Peyer's patch (tissue), 4 donors: ENCODE data around the gene MIA2.

Experiments used
- POLR2A ChIP-seq, 2 donors: fragments of 450-650 bp; IDR thresholded peaks; one replicate each; pipeline ENCODE4 v1.5.1; 2017; ENCODE audit warnings: antibody characterized with exemption in 2 of 2, mild to moderate bottlenecking in 2 of 2, moderate library complexity in 2 of 2
- TF ChIP-seq, protein P1 (sequence below), 6 experiments: fragments of 450-650 bp in 4 of 6; fragments of 200-600 bp in 2 of 6; sonication (generic) in 1 of 6; IDR thresholded peaks; one replicate each; pipeline ENCODE4 v1.5.1; 2017 to 2019; ENCODE audit warnings: antibody characterized with exemption in 6 of 6, mild to moderate bottlenecking in 3 of 6, moderate library complexity in 1 of 6

DNA sequence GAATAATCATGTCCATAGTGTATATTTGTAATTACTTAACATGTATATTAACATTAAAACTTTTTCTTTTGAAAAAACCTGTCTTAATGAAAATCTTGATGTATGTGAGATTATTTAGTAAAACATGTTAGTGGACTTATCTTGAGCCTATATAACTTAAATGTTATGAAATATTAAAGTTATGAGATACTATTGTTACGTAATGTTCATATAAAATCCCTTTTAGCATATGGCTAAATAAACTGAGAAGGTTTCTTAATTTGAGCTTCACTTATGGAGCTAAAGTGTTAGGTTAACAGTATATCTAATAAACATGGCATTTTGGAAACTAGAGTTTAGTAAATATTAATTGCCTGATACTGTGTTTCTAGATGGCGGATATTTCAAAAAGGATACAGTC lies 59.9 kb downstream of the MIA2 start:
- TF ChIP-seq, protein P1, sequence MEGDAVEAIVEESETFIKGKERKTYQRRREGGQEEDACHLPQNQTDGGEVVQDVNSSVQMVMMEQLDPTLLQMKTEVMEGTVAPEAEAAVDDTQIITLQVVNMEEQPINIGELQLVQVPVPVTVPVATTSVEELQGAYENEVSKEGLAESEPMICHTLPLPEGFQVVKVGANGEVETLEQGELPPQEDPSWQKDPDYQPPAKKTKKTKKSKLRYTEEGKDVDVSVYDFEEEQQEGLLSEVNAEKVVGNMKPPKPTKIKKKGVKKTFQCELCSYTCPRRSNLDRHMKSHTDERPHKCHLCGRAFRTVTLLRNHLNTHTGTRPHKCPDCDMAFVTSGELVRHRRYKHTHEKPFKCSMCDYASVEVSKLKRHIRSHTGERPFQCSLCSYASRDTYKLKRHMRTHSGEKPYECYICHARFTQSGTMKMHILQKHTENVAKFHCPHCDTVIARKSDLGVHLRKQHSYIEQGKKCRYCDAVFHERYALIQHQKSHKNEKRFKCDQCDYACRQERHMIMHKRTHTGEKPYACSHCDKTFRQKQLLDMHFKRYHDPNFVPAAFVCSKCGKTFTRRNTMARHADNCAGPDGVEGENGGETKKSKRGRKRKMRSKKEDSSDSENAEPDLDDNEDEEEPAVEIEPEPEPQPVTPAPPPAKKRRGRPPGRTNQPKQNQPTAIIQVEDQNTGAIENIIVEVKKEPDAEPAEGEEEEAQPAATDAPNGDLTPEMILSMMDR (IDR thresholded peaks at IDR 0.05), result no peak
- no peak for TF ChIP-seq POLR2A (IDR thresholded peaks at IDR 0.05)
